Superior temporal gyrus (tissue), 1 donor: Measurements from ENCODE around the gene SYP.

Experiments
- DNase-seq: peaks from one replicate; pipeline ENCODE4 v3.0.0-alpha.2; 2016; ENCODE audit errors: extremely low spot score

SYP gene

GRCh38 chrX:49220100-49220499 is 20.1 kb upstream of the SYP start:
- no peak for DNase-seq

- DNase-seq: no peak
These were observed 15.1 kb upstream of the SYP start for GRCh38 chrX:49214996-49215526.

- no peak for DNase-seq
These were observed 14.4 kb upstream of the SYP start for GRCh38 chrX:49214416-49214815.

- DNase-seq: no peak
These were observed 12.9 kb upstream of the SYP start for GRCh38 chrX:49212861-49213260.

- no peak for DNase-seq
These were observed 12.2 kb upstream of the SYP start for GRCh38 chrX:49212209-49212608.

- DNase-seq: no peak
These were observed 11.1 kb upstream of the SYP start for GRCh38 chrX:49211074-49211473.

- DNase-seq: no peak
These were observed 10.4 kb upstream of the SYP start for GRCh38 chrX:49210406-49210805.

GRCh38 chrX:49209434-49210251 is 9.7 kb upstream of the SYP start:
- DNase-seq: no peak

- DNase-seq: no peak
These were observed 8.4 kb upstream of the SYP start for GRCh38 chrX:49208399-49208798.

- no peak for DNase-seq
These were observed 6.5 kb upstream of the SYP start for GRCh38 chrX:49206543-49206942.

- DNase-seq: no peak
These were observed 5.5 kb upstream of the SYP start for GRCh38 chrX:49205443-49205842.

GRCh38 chrX:49204709-49205108 is 4.7 kb upstream of the SYP start:
- no peak for DNase-seq

GRCh38 chrX:49204017-49204416 is 4.0 kb upstream of the SYP start:
- no peak for DNase-seq

GRCh38 chrX:49203536-49203935 is 3.5 kb upstream of the SYP start:
- no peak for DNase-seq

GRCh38 chrX:49202022-49202421 is 2.0 kb upstream of the SYP start:
- no peak for DNase-seq

GRCh38 chrX:49199315-49199595 is 738 bp downstream of the SYP start:
- DNase-seq: no peak

- DNase-seq: no peak
These were observed 1.3 kb downstream of the SYP start for GRCh38 chrX:49198540-49199314.

- DNase-seq: no peak
These were observed 2.4 kb downstream of the SYP start for GRCh38 chrX:49197543-49198087.

GRCh38 chrX:49193542-49193964 is 6.4 kb downstream of the SYP start:
- no peak for DNase-seq

GRCh38 chrX:49192722-49193328 is 7.2 kb downstream of the SYP start:
- DNase-seq: peak; percentile 44

GRCh38 chrX:49191574-49192011 is 8.4 kb downstream of the SYP start:
- DNase-seq: no peak

- peak; percentile 98 for DNase-seq
These were observed 9.0 kb downstream of the SYP start for GRCh38 chrX:49190821-49191573.
